NCI-H2196 treated with DMSO at 0.1 percent for 48 hours (cell line): Measurements from ENCODE around the gene LRRIQ4.

Experiments used
- DNase-seq: peaks from one replicate; lab custom pipeline; 2025; ENCODE audit not compliant: unreplicated experiment; lab: John Stamatoyannopoulos, UW

Gene LRRIQ4

DNA sequence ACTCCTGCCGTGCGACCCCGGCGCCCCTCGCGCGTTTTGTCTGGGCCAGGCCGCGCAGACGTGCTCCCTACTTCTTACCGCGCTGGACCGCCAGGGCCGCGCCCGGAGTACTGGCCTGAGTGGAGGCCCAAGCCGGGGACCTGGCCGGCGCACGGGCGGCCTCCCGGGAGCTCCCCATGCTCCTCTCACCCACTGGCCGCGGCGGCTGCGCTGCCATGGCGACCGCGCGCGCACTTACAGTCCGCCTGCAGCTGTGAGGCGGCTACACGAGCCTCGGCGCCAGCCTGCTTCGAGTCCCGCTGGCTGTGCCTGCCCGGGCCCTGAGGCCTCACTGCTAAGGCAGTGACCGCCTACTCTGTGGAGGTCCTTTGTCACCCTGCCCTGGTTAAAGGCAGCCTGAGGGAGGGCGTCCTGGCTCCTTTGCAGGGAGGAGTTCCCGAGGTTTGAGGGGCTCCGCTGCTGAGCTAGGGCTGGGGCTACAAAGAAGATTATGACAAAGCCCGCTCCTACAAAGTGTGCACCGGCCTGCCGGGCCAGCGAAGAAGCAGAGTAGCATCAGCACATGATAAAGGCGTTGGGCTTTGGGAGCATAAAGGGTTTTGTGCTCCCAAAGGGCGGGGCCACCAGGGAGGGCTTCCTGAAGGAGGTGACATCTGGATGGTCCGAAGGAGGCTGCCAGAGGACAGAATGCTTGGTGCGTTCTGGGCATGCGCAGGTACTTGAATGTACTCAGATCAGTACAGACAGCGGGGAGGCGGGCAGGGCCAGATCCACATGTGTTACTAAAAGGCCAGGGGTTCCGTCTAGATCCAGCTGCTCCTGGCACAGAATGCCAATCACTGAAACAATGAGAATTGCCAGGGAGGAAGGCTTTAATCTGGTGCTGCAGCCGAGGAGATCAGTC, at the start of gene LRRIQ4, which contains the start of gene LRRC34:
LRRIQ4 (plus strand) TSS at position 539 of the 904 bp plus-strand sequence. CDS start 9,052 bp downstream, outside the sequence.
LRRC34 (minus strand) TSS at position 573 of the 904 bp plus-strand sequence; CDS start at position 217, 356 bp downstream.
- peak; percentile 95 for DNase-seq

GRCh38 chr3:169764312-169764881, 48.3 kb upstream of the LRRIQ4 start:
- DNase-seq: no peak

DNA sequence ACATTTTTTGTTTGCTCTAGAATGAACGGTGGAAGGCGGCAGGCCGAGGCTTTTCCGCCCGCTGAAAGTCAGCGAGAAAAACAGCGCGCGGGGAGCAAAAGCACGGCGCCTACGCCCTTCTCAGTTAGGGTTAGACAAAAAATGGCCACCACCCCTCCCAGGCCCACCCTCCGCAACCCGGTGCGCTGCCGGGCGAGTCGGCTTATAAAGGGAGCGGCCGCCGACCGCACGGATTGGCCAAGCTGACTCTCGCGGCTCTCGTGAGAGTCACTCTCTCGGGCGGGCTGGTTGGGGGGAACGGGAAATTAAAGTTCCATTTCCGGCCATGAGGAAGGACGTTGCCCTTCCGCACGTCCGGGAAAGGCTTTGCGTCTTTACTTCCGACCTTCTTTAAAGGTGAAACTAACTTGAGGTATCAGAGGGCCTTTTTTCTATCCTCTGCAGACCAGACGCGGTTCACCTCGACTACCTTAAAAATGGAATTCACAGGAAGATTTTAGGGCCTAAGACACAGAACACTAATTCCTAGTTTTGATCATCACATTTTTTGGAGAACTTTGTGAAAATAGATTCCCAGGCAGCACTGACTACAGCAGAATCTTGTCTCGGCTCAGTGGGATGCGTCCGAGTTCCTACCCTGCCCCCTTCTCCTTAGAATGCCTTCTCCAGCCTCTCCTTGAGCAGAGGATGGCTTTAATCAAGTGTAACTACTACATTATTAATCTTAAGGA, 47.6 kb upstream of the LRRIQ4 start, which contains the start of gene TERC:
TERC (minus strand) TSS at position 179 of the 731 bp plus-strand sequence.
- peak; percentile 90 for DNase-seq

GRCh38 chr3:169769287-169770181, 43.1 kb upstream of the LRRIQ4 start, which contains the start of gene ACTRT3:
Gene ACTRT3 (minus strand): TSS chr3:169769561. CDS start chr3:169769520, 41 bp downstream.
- DNase-seq: no peak

- peak; percentile 51 for DNase-seq
Observed at GRCh38 chr3:169771497-169772304, 41.0 kb upstream of the LRRIQ4 start.

DNA sequence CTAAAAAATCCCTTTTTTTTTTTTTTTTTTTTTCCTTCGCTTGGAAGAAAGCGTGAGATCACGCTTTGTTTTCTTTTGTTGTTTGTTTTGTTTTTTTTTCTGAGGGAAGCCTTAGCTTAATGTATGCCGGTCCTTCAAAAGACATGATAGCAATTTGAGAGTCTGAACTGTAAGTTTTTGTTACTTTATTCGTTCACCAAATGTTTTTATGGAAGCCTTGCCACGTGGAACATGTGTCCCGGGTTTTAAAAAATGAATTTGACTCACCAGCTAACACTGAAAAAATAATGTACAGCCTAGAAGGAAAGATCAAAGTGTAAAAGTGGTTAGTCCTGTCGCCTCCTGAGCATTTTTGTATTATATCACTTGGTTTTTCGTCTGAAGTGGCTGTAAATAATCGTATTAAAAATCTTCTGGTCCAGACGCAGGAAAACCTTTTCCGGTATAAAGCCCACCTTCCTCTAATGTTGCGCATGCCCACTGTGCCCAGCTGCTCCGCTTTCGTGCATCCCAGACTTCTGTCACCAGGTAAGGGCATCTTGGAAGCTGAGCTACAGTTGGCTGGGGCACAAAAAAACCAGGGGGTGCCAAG, 40.3 kb upstream of the LRRIQ4 start:
- DNase-seq: peak; percentile 83

DNA sequence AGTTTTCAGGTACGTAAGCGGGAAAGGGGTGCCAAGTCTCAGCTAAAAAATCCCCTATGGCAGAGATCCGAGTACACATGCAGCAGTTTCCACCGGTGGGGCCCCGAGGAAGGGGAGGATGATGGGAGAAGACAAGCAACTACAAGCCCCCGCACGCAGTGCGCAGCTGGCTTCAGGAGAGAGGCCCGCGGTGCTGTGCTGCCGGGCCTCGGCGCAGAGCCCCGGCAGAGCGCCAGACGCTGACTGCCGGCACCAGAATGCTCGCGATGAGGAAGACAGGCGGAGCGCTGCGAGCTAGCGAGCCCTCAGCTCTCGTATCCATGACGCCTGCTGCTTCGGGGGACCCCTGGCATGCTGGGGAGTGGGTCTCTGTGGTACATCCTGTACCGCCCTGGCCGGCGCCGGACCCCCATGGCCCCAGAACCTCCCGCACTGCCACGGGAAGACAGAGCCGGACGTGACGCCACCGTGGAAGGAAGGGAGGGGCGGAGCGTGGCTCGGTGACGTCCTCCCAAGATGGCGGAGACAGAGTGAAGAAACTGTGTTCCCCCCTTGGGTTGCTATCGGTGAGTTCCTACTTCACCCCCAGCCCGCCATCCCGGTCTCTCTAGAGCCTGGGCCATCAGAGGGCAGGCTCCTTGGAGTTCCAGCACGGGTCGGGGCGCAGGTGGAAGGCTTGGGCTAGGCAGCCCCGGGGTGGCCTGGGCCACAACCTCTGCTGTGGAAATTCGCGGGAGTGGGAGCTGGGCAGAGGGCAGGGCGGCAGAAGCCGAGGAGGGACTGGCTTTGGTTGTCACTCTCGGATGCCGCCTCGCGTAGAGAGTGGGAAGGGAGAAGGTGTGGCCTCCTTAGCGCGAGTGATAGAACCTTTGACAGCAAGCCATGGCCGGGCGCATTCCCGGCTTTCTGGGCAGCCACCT, 39.5 kb upstream of the LRRIQ4 start, which contains the start of gene MYNN:
MYNN (plus strand) TSS at position 500 of the 920 bp plus-strand sequence. CDS start 900 bp downstream, outside the sequence.
- DNase-seq: peak; percentile 85

GRCh38 chr3:169774186-169774585, 38.5 kb upstream of the LRRIQ4 start:
- no peak for DNase-seq

- no peak for DNase-seq
Observed at GRCh38 chr3:169777822-169778221, 34.8 kb upstream of the LRRIQ4 start.

- DNase-seq: no peak
Observed at GRCh38 chr3:169780742-169781141, 31.9 kb upstream of the LRRIQ4 start.

DNA sequence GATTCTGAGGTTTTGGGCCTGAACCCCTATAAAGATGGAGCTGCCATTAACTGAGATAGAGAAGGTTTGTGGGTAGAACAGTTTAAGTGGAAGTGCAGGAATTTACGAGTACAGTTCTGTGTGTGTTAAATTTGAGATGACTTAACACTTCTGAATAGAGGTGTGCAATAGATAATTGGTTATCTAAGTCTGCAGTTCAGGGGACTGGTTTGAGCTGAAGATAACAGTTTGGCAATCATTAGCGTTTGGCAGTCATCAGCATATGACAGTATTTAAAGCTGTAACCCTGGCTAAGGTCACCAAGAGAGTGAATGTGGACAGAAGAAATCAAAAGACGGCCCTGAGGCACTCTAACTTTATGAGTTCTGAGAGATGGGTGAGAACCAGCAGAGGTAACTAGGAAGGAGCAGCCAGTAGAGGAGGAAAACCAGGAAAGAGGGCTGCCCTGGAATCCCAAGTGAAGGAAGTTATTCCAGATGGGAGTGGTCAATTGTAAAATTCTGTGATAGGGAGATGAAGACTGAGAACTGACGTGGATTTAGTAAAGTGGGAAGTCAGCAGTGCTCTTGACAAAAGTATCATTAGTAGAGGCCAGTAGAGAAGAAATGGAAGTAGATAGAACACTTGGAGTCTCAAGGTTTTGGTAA, 31.3 kb upstream of the LRRIQ4 start:
- DNase-seq: no peak

DNA sequence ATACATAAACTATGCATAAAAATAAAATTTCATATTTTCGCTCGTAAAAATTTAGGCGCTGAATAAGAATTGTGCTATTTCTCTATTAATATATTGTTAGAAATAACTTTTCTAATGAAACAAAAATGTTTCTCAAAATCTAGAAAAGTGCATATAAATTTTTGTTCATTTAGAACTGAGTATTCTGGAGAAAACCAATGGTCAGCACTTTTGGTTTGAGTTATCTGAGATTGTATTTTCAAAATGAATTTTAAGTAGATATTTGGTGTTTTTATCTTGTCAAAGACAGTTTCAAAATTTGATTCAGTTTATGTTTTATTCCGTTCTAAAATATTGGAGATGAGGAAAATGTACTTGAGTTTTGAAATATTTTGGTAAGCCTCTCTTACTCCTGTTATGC, 25.6 kb upstream of the LRRIQ4 start:
- DNase-seq: no peak

GRCh38 chr3:169787791-169788190, 24.9 kb upstream of the LRRIQ4 start:
- no peak for DNase-seq

DNA sequence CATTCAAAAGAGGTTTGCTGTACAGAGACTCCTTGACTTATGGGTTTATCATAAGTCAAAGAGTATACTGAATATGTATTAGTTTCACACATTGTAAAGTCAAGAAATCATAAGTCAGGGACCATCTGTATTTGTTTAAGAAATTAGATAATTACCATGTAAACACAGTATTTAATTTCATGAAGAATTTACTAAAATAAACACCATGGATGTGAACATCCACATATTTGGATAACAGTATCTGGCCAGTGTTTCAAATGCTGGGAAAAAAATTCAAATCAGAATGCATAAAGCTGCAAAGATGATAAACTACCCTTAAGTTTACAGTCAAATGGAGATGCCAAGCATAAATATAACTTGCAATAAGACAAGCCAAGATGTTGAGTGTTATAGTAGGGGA, 22.5 kb upstream of the LRRIQ4 start:
- no peak for DNase-seq

GRCh38 chr3:169790687-169791429, 21.8 kb upstream of the LRRIQ4 start:
- DNase-seq: no peak

- DNase-seq: no peak
Observed at GRCh38 chr3:169792359-169792758, 20.3 kb upstream of the LRRIQ4 start.

- no peak for DNase-seq
Observed at GRCh38 chr3:169804681-169805080, 8.0 kb upstream of the LRRIQ4 start.
